Activated effector memory CD4-positive, alpha-beta T cell treated with anti-CD3 and anti-CD28 coated beads, Interleukin-2, amount 50 U/mL, for 16 hours (primary cell): Measurements from ENCODE around the gene VCL.

Source experiments
- DNase-seq: peaks from one replicate; pipeline ENCODE4 v3.0.0-alpha.2; 2020

VCL gene

DNA sequence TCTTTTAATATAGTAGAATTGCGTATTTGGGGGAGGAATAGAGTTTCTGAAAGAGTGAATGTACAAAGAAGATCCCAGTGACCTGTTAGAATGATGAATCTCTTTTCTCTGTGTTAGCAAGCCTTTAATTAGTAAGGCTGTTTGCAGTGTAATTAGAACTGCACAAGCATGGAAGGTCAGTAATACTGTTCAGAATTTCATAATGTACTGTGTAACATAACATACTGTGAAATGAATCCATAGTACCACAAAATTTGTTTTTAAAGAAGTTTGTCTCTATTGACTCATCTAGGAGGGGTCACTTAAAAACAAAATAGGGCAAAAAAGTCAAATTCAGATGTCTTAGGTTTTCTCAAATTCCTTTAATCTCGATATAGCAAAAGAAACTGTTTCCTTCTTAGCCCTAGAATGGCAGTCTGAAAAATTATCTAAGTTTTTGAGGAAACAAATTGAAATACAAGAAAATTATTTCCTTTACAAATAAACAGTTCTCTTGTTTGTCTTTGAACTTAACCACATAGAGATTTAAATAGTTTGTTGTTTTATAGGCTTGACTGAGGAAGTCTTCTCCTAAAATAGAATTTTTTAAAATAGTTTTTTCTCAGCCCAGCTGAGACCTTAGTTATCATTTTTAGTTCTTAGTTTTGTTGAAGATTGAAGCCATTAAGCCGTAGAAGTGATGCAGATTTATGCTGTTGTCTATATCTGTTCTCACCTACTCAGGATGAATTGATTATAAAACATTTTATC, 165.6 kb downstream of the VCL start:
- DNase-seq: no peak

DNA sequence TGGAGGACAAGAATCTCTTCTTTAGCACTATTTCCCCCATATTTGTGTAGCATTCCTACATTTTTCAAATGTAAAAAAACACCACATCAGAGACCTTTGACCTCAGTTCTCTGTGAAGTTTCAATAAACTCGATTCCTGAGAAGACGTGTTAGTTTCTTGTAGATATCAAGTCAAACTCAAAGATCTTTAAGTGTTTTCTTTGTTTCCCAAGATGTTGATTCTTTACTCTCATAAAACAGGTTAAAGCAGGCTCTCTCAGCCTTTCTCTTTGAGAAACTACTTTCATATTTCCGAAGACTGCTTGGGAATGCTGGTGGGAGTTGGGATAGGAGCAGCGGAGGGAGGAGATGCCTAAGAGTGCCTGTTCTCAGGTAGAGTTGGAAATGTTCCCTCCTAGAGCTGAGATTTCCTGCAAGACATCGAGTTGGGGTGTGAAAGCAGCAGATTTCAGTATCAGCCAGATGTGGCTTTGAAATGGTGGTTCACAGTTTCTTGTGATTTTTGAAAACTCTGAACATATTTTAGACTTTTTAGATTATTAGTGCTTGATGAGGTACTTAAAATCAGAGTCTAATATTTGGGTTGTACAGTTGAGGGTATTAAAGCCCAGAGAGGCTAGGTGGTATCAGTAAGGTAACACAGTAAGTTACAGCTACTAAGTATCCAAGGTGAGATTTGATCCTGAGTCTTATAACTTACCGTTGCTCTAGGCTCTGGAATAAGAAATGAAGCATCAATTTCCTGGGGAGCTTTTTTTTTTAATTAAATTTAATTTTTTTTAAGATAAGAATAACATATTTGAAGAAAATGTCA, 167.0 kb downstream of the VCL start:
- DNase-seq: no peak

DNA sequence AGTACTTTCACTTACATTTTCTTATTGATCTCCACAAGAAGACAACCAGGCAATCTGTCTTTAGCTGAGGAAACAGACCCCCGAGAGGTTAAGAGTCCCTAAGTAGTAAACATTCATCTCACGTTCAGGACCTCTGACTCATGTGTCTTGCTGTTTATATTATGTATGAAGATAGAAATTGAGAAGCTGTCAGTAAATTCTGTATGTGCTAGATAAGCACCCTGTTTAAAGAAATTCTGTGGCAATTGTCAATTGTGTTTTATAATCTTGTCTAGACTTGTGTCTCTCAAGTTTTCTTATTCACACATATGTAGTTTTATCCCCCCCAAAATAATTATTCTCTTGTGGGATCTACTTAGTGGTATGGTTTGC, 167.6 kb downstream of the VCL start:
- DNase-seq: no peak

GRCh38 chr10:74167443-74167842, 169.5 kb downstream of the VCL start:
- DNase-seq: no peak
